Endometrium (tissue), 2 donors: Measurements from ENCODE around the gene FRY.

Source experiments
- FAIRE-seq: peaks from 2 replicates; lab custom pipeline; 2012; peaks lifted over from hg19 to GRCh38; lab: Jason Lieb, UNC
- donor health status: control.
- donor health status: control.

Gene FRY

GRCh38 chr13:32174366-32174765, 142.8 kb downstream of the FRY start:
- no peak for FAIRE-seq

DNA sequence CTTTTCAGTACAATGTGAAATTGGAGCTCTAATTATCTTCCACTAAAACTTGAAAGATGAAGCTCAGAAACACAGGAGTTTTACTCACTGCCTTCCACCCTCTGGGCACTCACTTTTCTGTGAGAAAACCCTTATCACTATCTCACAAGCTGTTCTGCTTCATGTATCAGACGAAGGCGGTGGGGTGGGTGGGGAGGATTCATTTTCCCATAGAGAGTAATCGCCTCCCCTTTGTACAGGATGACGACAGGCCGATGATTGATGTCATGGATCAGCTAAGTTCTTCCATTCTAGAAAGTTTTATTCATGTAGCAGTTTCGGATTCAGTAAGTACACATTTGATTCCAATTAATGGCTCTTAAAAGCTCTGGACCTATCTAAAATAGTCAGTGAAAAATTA, 143.7 kb downstream of the FRY start:
- no peak for FAIRE-seq

GRCh38 chr13:32175943-32176342, 144.4 kb downstream of the FRY start:
- no peak for FAIRE-seq

DNA sequence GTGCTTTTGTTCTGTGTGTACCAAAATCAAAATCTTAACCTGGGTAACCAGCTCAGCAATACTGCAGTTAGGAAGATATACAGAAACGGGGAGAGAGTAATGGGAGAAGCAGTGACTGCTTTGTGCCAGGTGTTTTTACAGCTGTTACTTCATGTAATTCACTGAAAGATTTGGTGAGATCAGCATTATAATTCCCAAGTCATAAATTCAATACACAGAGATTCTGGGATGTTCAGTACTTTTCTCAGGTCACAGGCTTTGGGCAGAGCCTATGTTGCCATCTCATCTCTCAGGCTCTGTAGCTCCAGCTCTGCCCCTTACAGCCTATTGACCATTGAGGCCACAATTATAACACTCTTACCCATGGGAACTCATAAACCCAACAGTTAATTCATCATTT, 145.1 kb downstream of the FRY start:
- FAIRE-seq, result no peak

DNA sequence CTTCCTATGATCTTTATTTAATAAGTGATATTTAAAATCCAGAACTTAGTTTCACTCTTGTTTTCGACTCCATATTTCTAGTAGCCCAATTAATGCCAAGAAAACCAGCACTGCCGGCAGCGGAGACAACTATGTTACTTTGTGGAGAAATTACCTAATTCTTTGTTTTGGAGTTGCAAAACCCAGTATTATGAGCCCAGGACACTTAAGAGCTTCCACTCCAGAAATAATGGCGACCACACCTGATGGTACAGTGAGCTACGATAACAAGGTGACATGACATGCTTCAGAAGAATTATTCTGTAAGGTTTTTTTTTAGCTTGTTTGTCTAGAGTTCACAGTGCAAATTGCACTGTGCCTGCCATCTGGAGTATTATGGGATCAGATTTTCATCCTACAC, 147.2 kb downstream of the FRY start:
- no peak for FAIRE-seq

DNA sequence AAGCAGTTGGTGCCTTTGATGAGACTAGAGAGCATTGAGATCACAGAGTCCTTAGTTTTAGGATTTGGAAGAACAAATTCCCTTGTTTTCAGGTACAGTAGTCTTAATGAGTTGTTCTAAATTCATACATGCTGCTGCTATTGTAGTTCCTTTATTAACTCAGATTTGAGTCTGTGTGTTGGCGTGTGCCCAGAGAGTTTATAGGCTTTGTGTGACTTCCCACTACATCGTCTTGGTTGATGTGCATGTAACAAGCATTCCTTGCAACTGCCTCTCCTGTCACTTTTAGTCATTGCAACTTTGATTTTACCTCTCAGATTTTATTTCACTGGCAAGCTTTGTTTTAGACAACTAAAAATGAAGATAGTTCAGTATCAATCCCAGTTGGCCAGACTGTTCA, 148.1 kb downstream of the FRY start:
- no peak for FAIRE-seq

- FAIRE-seq, result no peak
These were observed 156.1 kb downstream of the FRY start for GRCh38 chr13:32187651-32188050.

- no peak for FAIRE-seq
These were observed 160.0 kb downstream of the FRY start for GRCh38 chr13:32191452-32191998.

DNA sequence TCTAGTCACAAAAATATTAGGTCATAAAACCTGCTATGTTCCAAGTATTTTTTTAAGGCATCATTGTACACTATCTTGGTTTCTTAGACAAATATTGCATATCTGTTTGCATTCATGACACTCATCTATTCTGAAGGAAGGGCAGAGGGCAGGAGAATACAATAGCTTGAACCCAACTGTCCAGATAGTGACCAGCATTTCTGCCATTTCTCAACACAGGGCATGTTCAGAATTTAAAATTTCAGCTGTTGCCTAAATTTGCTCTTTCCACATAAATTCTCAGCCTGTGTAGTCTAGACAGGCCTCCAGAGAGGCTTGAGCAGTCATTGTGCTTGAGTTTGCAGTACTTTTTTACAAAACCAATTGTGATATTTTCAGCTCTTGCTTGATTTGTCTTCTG, 164.1 kb downstream of the FRY start:
- no peak for FAIRE-seq

GRCh38 chr13:32199168-32199567, 167.6 kb downstream of the FRY start:
- no peak for FAIRE-seq

GRCh38 chr13:32200741-32201140, 169.2 kb downstream of the FRY start:
- no peak for FAIRE-seq

GRCh38 chr13:32201809-32202208, 170.2 kb downstream of the FRY start:
- FAIRE-seq, result no peak

- no peak for FAIRE-seq
These were observed 170.7 kb downstream of the FRY start for GRCh38 chr13:32202268-32202667.

GRCh38 chr13:32203221-32203620, 171.6 kb downstream of the FRY start:
- FAIRE-seq, result no peak

DNA sequence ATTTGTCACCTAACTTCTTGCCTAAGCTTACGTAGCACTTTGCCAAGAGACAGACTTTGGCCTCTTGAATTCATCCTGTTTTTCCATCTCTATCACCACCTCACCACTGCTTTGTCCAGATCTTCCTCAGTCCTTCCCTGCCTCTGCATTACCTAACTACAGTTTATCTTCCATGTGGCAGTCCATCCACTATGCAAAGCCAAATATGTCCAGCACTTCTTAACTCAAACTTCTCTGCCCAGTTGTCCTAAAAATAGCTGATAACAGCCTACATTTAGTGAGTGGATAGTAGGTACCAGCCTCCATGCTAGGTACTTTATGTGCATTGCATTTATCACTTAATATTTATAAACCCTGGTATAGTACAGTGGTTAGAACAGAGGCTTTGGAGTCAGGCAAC, 172.2 kb downstream of the FRY start:
- no peak for FAIRE-seq

GRCh38 chr13:32205431-32206096, 174.0 kb downstream of the FRY start:
- no peak for FAIRE-seq

- peak; percentile 15 for FAIRE-seq
These were observed 174.6 kb downstream of the FRY start for GRCh38 chr13:32206097-32206740.

GRCh38 chr13:32208860-32209259, 177.3 kb downstream of the FRY start:
- FAIRE-seq, result no peak

DNA sequence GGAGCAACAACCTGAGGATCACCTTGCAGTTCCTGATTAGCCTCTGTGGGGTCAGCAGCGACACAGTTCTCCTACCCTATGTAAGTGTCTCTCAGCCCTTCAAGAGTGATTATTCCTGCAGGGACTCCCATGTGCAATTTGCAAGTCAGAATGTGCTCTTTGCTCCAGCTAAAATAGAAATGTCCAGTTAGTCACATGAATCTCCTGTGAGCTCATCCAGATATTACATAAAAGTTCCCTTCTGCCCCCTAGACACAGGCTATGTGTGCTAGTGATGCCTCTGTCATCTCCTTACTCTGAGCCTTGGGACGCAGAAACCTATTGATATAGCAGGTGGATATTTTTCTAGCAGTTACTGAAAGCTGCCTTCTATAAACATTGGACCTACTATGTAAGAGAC, 178.1 kb downstream of the FRY start:
- FAIRE-seq, result no peak

DNA sequence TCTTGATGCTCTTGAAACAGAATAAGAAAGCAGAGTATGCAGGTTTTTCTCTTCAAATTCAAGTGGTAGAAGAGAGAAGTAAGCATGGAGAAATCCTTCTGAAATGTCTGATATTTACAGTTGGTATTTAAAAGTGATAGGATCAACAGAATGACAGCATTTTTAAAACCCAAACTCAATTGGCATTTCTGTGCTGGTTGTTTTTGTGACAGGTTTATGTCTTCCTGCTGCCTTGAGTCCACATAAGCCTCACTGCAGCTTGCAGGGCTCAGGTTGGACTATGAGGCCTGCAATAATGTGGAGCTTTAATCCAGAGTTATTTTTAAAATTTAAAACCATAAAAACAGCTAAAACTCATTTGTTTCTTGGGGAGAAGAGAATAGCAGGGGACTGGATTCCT, 178.5 kb downstream of the FRY start:
- no peak for FAIRE-seq

DNA sequence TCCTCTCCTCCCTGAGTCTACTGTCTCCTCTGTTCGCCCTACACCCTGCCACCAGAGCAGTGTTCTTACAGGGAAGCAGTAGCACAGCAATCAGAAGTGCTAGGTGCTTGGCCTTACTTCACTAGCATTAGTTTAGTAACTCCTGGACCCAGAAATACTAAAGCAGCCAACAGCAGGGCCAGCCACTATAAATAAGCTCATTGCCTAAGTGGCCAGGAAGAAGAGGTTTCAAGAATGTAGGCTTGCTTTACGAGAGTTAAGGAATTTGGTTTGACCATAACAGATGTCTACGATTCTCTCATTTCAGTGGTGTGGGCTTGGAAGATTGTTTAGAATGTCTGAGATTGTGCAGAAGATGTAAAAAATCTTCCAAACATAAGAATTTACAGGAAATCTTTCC, 180.2 kb downstream of the FRY start:
- FAIRE-seq, result peak; percentile 95

GRCh38 chr13:32212421-32212820, 180.8 kb downstream of the FRY start:
- no peak for FAIRE-seq

DNA sequence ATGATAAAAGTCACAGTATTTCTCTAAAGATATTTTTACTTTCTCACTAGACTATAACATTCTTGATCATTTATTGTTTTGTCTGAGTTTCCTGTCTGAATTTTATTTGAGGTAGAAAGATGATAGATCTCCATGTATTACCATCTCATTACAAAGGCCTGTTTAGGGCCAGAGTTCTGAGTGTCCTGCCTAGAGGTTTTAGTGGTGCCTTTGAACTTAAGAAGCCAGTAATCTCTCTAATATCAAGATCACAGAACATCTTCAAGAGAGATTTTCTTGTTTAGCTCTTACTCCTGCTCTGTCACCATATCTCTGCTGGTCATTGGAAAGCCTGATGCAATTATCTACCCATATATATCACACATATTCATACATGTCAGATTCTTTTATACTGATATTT, 182.1 kb downstream of the FRY start:
- no peak for FAIRE-seq

DNA sequence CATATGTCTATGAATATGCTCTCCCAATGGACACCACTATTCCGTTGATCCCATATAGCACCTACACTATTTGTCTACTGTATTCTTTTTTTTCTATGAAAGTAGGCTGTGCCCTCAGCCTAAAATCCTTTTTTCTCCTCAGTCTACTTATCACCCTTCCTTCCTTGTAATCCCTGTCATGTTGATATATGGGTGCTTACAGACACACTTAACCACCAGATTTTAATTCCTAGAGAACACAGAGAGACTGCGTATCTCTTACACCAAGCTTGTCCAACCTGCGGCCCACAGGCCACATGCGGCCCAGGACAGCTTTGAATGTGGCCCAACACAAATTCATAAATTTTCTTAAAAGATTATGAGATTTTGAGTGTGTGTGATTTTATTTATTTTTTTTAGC, 182.5 kb downstream of the FRY start:
- no peak for FAIRE-seq
